GM19351 (cell line): ENCODE results near the gene WNT7A.

ENCODE experiments used
- ATAC-seq: cut with Tn5 transposase; IDR thresholded peaks from one replicate; pipeline ENCODE4 v1.9.1; 2021; ENCODE audit warnings: mild to moderate bottlenecking, moderate library complexity; ENCODE audit not compliant: unreplicated experiment

The WNT7A gene

GRCh38 chr3:13849018-13849417 is 30.9 kb downstream of the WNT7A start:
- no peak for ATAC-seq

DNA sequence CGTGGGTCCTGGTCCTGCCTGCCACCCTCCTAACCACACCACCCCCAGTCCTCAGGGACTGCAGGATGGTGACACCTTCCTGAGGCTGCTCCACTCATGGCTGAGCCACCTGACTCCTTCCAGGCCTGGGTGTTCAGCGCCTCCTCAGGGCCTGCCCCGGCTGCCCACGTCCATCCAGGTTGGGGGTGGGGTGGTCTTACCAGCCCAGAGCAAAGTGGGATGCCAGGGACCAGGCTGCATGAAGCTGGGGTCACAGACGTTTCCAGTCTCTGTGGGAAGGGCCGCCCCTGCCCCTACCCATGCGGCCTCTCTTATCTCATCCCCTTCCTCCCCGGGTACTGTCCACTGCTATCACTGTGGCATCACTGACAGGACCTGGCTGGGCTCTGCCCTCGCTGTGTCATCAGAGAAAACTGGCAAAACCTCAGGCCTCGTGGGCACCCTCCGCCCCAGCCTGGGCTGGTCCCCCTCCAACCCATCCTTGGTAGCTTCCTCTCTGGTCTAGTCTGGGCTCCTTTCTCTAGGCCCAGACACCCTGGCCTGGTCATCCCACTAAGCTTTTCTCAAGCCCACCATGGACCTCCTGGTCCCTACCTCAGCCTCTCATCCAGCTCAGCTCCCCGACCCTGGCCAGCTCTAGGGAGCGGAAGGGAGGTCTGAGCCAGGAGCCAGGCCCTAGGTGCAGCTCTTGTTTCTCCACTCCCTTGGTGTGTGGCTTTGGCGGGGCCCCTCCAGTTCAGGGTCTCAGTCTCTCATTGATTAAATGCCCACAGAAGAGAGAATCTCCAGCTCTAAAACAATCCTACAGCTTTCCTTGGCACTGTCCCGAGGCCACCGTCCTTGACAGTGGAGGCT is 32.9 kb downstream of the WNT7A start:
- no peak for ATAC-seq

DNA sequence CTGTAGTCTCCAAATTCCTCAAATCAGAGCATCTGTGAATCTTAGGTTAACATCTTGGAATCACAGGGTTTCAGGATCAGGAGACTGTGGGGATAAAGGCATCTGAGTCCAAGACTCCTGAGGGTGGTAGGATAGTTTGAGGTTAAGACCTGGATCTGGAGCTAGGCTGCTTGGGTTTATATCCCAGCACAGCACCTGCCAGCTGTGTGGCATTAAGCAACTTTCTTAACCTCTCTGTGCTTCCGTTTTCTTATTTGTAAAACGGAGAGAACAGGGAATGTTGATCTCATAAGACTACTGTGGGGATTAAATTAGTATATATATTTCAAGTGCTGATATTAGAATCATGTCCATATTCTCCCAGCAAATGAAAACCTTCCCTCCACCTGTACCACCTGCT is 33.6 kb downstream of the WNT7A start:
- ATAC-seq, result no peak

DNA sequence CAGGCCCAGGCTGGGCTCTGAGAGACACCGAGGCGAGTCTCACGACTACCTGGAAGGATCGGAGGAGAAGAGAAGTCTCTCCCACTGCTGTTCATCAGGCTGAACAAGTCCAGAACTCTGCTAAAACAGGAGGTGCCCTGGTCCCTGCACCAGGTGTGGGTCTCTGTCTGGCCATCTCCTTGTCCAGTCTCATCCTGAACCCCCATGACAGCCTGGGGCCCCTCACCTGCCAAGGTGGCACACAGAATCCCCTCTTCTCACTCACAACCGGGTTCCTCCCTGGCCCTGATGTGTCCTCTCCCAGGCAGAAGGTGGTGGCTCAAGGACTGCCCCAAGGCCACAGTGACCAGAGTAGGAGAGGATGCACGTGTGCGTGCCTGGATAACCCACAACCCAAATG is 34.1 kb downstream of the WNT7A start:
- ATAC-seq, result no peak

- ATAC-seq, result no peak
These were observed 35.0 kb downstream of the WNT7A start for GRCh38 chr3:13844911-13845310.

DNA sequence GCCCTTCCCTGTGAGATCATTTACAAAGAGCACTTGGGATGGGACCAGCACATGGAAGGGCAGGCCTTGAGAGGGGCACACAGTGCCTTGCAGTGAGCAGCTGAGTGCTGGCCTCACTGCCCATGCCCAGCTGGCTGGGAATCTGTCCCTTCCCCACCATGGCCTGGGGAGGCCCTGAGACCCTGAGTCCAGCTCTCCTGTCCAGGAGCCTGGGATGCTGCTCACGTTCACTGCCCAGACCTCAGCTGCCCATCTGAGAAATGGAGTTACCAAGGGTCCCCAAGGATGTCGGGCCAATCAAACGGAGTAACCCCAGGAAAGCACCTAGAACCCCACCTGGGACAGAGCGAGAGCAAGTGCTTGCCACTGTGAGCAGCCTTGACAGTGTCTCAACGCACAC is 35.6 kb downstream of the WNT7A start:
- ATAC-seq, result no peak

GRCh38 chr3:13843351-13843750 is 36.5 kb downstream of the WNT7A start:
- no peak for ATAC-seq

GRCh38 chr3:13842226-13842625 is 37.6 kb downstream of the WNT7A start:
- no peak for ATAC-seq

DNA sequence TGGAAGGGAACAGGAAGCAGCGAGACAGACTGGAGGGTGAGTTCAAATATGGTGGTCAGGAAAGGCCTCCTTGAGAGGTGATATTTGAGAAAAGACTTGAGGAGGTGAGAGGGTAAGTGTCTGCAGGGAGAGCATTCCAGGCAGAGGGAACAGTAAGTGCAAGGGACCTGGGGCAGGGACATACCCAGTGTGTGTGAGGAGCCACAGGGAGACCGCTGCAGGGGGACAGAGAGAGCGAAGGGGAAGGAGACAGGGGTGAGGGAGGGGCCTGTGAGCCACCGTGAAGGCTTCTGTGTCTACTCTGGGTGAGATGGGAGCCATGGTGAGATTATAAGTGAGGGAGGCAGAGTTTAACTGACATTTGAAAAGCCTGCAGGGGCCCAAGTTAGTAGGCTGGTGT is 38.0 kb downstream of the WNT7A start:
- no peak for ATAC-seq

DNA sequence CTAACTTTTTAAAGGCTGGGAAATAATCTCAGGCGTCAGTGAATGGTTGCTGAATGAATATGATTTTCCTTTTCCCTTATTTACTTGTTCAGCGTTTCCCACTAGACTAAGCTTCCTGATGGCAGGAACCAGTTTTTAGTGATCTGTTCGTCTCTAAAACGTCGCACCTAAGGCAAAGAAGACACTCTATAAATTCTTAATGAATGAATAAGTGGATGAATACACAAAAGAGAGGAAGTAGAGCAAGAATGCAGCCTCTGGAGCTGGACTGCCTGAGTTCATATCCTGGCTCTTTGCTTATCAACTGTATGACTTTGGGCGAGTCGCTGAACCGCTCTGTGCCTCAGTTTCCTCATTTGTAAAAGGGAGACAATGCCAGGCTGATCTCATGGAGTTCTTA is 38.7 kb downstream of the WNT7A start:
- ATAC-seq, result no peak

GRCh38 chr3:13840456-13840855 is 39.4 kb downstream of the WNT7A start:
- ATAC-seq, result no peak

DNA sequence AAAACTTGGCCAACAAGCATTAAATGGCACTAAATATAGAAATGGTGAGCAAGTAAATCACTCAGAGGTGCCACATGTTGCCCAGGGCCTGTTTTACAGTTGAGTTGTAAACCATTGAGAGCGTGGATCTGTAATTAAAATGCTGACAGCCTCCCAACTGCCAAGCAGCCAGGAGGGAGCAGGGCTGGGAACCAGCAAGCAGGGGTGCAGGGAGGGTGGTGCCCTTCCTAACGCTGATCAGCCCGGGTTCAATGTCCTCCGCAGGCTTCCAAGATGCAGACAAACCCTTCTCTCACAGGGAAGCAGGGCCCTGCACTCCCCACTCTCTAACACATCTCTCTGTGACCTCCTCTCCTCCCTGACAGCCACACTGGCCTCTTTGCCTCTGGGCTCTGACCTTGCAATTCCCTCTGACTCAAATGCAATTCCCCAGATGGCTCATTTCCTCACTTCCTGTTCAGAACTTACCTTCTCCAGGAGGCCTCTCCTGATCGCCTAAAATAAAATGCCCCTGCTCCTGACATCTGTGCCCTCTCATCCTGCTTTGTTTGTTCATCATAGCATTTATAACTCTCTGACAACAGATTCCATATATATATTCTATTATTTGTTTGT is 40.0 kb downstream of the WNT7A start:
- ATAC-seq, result no peak

DNA sequence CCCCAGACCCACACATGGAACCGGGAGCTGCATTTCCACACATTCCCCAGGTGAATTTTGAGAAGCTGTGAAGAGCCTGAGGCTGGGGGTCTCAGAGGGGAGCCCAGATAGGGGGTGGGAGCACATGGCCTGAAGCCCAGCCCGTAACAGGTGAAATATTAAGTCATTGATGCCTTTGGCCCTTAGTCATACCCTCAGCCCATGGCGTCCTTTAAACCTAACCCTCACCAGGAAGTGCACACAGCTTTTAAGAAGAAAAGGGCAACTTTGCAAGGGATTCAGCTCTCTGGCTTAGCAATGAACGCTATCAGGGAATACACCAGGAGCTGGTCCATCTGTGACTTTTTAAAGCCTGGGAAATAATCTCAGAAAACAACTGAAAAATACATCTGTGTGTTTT is 40.6 kb downstream of the WNT7A start:
- ATAC-seq, result no peak

- no peak for ATAC-seq
These were observed 41.5 kb downstream of the WNT7A start for GRCh38 chr3:13838421-13838820.

GRCh38 chr3:13837751-13838150 is 42.1 kb downstream of the WNT7A start:
- ATAC-seq, result no peak

- no peak for ATAC-seq
These were observed 42.9 kb downstream of the WNT7A start for GRCh38 chr3:13836658-13837587.

DNA sequence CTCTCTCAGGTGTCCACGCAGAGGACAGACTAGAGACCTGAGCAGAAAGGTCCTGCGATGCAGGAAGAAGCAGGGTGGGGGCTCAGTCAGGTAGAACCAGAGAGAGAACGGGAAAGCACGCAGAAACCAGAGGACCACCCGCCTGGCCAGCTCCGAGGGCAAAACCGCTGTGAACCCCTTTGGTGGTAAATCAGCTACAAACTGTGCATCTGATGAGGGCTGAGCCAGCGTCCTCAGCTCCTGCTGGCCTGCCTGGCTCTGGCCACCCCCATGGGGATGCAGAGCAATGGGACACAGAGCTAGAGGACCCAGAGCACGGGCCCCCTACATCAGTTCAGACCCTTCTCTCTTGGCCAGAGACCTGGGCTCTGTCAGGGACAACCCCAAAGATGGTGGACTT is 44.6 kb downstream of the WNT7A start:
- ATAC-seq, result no peak

GRCh38 chr3:13834258-13835035 is 45.4 kb downstream of the WNT7A start:
- ATAC-seq, result no peak

DNA sequence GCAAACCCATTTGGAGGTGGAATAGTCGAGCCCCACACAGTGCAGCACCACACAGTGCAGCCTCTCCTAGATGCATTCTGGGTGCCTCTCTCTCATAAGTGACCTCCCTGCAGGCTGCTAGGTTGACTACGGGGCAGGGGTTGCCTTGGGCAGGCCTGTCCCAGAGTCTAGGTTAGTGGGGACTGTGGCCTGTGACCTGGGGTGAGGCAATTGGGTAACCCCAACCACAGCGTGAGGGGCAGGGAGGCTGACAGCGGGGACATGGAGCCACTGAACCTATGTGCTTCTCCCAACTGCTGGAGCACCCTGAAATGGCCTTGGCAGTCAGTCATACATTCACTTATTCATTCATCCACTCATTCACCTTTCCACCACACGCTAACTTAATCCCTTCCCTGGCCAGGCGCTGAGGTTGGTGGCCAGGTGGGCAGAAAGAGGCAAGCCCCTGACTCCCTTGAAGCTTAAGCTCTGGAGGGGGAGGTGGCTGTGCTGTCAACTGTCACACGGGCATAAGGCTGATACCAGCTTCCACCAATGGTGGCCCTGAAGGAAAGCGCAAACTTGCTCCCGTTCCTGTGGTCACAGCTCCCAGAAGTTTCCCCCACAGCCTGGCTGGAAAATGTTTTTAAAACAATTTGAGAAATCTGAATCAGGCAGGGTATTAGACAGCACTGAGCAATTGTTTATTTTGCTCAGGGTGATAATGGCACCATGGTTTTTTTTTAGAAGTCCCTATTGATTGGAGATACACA is 46.2 kb downstream of the WNT7A start:
- no peak for ATAC-seq

DNA sequence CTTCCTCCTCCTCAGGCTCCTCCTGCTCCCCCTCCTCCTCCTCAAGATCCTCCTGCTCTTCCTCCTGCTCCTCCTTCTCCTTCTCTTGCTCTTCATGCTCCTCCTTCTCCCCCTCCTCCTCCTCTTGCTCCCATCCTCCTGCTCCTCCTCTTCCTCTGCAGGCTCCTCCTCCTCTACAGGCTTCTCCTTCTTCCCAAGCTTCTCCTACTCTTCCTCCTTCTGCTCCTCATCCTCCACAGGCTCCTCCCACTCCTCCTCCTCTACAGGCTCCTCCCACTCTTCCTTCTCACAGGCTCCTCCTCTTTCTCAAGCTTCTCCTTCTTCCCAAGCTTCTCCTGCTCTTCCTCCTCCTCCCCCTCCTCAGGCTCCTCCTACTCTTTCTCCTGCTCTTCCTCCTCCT is 47.7 kb downstream of the WNT7A start:
- no peak for ATAC-seq
